Stimulated activated CD8-positive, alpha-beta memory T cell treated with anti-CD3 and anti-CD28 coated beads, Interleukin-2, amount 100 ng/mL, for 1 hour (primary cell): ENCODE data around the gene SLC35G1.

Experiments used
- DNase-seq, 2 donors: peaks; one replicate each; pipeline ENCODE4 v3.0.0-alpha.2; 2020; ENCODE audit warnings: low read depth in 2 of 2

Gene SLC35G1

DNA sequence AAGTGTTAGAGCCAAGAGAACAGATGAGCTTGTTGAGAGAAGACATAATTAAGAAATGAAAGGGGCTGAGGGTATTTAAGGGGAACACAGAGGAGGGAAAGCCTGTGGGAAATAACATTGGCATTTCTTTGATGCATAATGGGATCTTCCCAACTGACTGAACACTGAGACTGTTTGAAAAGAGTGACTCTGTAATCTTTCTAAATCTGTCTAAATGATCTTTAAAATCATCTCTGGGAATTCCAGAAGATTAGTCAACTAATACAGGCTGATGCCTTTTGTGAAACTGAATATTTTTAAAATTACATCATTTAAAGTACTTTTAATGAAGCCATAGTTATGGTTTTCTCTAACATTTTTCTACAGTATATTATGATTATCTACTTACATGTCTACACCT, 17.4 kb upstream of the SLC35G1 start:
- no peak for DNase-seq

DNA sequence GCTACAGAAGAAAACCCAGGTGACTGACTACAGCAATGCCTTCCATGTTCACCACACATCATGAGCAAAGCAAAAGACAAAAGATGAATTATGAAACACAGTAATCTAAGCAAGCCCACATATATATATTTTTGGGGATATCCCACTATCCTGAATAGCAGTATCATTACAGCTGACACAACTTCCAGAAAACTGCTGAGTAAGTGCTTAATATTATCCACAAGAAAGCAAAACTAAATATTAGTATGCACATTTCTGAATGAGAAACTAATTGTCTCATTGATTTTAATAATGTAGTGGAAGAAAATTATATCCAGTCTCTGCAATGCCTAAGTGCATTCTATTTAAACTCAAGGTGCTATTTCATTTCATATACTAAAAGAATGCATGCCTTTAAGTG, 14.5 kb upstream of the SLC35G1 start:
- DNase-seq: no peak

DNA sequence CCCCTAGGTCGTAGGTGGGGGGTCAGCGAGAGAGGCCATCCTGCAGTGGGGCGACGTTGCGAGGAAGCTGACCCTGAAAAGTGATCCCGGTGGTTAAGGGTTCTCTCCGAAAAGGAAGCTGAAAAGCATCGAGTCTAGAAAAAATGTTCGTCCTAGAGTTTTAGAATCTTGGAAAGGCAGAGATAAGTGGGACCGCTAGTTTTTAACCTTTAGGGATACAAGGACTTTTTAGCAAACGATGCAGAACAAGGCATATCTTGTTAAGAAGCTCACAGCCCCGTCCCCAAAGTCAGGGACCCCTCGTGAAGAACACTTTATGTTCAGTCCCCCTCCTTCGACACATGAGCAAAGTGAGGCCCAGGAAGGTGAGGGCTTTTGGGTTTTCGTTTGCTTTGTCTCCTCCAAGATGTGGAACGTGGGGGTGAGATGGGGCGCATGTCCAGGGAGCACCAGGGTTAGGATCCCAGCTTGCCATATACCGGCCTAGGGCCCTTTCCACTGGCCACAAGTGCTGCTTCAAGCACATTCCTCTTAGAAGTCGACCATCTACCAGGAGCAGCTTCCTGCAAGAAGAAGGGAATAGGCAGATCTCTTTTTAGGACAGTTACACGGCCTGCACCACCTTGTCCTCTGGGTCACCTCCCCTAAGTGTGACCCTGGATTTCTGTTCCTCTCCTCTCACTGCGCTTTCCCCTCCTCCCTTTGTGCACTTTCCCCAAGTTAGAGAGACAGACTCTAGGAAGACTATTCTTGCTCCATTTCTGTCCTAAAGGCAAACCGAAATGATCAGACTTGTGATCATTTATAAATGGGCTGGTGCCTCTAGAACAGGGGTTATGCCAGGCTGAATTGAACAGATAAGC, 969 bp downstream of the SLC35G1 start:
- DNase-seq: no peak

DNA sequence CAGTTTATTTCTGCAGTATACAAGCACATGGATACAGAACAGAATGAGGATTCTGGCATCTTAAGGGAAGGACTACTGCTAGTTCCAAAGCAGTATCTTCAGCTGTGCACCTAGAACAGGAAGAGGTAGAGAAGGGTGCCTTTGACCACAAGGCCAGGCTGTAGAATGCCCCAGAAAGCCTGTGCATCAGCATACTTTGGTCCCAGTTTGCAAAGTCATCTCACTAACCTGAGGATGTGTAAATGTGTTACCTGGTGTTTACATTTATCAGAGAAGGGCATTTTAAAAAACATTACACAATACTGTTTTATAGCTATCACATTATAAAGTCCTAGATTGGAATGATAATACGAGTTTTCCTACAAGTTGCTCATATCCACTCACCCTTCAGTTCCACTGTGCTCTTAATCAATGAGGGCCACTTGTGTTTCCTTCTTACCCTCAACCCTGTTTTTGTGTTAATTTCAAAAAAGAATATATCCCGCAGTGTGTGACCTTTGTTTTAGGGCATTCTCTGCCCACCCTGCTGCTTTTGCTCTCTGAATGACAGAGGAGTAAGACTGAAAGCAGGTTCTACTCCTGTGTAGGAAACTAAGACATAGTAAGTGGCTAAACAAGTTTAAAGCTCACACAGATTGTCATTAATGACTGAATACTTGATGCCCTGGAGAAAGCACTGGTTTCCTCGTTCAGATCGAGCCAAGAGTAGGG, 3.4 kb downstream of the SLC35G1 start:
- no peak for DNase-seq

DNA sequence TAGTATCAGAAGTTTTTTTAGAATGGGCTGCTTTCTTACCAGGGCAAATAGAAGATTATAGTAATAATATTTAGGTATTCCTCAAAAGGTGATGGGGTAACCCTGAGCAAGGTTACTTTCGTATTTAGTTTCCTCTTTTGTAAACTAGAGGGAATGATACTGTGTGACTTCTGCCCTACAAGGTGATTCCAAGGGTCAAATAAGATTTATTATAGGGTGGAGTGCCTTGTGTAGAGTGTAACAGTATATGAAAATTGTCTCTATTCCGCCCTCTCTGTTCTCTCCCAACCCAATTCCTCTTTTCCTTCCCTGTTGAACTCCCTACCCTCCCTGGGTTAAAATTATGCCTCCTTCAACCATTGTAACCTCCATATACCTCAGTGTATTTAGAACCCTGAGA, 5.3 kb downstream of the SLC35G1 start:
- DNase-seq: no peak

DNA sequence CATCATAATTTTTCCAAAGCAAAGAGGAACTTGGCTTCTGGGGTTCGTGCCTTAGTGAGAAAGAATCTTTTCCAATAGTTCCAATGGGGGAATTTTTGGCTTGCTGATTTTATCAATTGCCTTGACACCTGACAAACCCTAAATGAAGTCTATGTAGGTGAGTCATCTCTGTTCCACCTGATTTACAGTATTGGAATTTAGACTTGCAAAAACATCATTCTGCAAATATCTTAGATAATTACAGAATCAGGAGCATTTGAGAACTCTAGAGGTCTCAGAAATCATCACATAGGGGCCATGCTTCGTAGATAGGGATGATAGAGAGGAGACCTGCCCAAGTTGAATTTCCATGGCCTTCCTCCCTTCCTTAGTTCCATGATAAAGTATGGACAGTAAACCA, 9.3 kb downstream of the SLC35G1 start:
- no peak for DNase-seq

DNA sequence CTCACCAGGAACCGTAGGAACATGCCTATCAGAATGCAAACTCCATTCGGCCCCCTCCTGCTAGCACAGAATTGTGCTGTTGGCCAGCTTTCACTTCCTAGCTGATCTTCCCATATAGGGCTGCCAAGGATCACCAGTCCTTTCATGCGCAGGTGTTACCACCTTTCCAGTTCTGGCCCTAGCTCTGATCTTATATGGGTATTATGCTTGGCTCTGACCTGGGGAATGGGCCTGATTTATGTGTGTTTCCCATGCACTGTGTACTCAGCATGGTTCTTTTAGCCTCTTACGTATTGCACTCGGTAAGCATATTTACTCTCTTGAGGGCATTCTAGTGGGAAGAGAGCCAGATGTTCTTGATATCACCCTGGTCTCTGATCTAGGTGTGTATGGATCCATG, 11.1 kb downstream of the SLC35G1 start:
- DNase-seq: no peak

DNA sequence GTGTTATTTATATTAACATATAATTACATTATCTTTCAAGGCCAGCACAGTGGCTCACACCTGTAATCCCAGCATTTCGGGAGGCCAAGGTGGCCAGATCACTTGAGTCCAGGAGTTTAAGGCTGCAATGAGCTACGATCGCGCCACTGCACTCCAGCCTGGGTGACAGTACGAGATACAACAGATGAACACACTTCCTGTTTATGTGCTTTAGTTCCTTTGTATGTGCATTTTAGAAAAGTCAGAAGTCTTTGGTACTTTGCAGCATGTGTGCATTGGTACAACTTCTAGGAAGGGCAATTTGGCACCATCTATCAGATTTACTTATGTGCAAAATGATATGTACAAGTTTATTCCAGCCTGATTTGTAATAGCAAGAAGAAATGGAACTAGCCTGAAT, 13.3 kb downstream of the SLC35G1 start:
- DNase-seq: no peak

DNA sequence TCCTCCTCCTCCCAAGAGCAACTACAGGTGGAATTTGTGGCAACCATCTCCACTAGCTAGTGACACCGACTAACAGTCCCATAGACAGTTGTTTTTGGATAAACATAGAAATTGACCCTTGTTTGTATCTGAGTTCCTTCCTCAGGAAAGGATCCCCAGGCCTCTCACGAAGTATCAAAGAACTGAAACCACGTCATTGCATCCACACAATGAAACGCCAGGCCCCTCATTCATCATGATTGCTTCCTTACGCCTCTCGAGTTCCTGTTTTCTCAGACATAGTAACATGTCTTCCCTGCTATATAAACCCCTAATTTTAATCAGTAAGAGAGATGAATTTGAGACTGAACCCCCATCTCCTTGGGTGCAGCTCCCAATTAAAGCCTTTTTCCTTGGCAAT, 18.1 kb downstream of the SLC35G1 start:
- DNase-seq: no peak

DNA sequence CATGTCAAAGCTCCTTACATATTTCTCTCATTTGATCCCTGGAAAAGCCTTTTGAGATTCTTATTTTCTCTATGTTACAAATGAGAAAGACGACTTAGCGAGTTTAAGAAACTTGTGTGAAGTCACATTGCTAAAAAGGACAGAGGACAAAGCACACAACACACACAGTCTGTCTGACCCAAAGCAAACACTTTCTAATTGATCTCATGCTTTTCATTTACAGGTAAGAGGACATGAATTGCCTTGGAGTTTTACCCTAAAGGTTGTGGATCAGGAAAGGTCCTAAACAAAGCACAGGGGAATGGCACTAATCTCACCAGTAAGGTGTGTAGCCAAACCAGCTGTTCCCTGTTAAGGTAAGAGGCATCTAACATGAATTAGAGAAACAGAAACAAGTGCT, 18.7 kb downstream of the SLC35G1 start:
- DNase-seq: no peak

DNA sequence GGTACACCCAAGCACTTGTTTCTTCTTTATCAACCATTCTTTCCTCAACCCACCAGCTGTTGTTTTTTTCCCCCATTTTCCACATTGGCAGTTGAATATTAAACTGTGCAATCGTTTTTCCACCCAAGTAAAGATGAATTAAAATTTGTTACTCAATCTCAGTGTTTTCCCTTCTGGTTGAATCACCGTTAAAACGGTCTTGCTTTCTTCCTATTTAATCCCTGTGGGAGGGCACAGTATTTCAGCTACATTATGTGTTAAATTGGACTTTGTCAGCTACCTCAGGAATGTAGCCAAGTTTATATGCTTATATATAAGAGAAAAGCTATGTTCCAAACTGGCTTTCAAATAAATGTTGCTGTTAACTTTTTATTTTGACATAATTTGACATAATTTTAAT, 19.9 kb downstream of the SLC35G1 start:
- no peak for DNase-seq

DNA sequence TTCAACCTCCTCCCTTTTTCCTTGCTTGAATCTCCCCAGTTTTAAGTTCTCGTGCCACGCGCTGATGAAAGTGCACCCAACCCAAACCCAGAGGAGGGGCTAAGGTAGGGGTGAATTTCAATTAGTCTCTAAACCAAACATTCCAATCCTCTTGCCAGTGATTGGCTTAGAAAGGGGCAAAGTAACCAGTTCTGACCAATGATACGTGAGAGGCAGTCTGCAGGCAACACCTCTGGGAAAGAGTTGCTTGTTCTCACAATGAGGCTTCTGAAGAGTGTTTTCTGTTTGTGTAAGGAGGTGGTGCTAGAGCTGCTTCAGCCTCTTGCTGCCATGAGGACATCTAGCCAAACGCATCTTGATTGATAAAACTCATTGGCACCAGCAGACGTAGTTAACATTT, 21.8 kb downstream of the SLC35G1 start:
- DNase-seq: no peak

DNA sequence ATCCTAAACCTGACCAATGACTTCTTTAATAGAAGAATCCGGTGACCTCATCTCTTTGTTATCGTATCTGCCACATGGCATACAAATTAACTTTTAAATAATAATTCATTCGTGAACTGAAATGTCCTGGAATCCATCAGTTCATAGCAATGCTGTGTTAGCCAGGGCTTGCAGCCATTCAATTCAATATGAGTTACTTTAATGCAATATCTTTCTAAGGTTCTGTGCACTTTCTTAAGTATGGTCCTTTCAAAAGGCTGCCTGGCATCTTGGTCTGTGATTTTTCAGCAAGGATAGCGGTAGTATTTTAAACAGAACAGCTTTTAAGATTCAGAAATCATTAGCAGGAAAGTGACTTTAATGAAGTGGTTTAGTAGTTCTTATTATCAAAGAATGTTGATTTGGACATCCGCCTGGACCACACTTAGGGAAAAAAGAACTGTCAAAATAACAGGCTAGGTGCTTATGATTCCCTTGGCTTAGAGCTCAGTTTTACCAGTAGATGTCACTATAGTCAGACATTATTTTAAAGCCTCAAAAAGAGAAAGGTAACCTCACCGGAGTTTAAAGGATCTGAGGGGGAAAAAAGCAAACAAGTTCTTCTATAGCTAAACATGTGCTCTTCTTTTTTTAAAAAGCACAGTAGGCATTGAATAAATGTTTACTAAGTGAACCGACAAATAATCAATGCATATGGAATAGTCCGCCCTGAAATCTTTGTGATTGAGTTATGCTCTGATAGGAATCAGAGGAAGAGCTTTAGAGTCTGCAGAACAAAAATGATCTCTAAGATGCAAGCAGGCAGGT, 22.7 kb downstream of the SLC35G1 start:
- no peak for DNase-seq

DNA sequence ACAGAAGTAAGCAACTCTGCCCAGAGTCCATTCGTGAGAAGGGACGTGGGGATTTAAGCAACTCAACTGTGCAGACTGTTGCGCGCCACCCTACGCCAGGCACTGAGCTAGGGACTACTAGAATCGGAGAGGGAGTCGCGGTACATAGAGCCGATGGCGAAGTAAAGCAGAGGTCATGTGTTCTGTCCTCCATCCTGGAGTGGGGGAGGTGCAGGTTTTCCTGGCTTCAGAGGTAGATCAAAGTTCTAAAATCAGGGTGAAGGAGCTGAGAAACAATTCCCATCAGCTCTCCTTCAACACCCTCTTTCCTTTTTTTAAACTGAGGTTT, 23.2 kb downstream of the SLC35G1 start:
- DNase-seq: no peak

DNA sequence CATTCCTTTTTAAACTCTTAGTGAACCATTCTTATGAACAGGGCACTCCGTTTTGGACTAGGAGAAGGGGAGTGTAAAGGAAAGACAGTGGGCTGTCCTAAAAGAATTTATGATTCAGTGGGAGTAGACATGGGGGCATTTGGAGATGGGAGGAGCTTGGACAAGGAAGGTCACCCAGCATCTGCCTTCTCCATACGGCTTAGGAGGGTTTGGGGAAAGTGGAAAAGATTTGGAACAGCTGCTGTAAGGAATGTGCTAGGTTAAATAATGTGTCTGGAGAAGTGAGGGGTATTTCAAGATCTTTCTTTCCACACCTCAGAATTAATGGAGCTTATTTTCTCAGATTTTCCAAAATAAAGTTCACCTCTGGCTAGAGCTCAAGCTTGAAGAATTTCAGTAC, 24.0 kb downstream of the SLC35G1 start:
- DNase-seq: no peak

DNA sequence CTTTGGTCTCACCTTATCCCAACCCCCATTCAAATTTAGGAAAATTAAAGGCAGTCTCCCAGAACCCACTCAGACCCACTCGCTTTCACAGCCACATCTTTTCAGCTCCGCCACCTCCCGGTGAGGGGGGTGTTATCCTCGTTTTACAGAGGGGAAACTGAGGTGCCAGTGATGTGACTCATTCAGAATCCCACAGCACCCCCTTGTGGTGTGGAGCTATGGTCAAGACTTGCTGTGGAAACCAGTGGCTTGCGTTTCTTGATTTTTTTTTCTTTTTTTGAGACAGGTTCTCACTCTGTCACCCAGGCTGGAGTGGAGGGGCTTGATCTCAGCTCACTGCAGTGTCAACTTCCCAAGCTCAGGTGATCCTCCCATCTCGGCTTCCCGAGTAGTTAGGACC, 27.6 kb downstream of the SLC35G1 start:
- DNase-seq: no peak

DNA sequence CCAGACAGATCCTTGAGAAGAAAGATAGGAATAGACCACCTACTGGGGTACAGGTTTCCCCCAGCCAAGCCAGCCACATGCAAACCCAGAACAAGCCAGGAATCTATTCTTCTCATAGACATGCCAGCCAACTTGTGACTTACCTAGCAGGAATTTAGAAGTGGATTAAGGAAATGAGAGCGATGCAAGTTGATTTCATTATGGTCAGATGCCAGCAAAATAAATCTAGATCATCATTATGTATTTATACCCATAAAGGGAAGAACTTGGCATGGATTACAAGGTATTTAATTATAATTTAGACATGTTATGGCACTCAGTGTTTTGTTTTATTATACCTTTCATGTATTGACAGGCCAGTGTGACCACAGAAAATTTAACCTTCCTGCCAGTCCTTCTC, 32.8 kb downstream of the SLC35G1 start:
- no peak for DNase-seq

DNA sequence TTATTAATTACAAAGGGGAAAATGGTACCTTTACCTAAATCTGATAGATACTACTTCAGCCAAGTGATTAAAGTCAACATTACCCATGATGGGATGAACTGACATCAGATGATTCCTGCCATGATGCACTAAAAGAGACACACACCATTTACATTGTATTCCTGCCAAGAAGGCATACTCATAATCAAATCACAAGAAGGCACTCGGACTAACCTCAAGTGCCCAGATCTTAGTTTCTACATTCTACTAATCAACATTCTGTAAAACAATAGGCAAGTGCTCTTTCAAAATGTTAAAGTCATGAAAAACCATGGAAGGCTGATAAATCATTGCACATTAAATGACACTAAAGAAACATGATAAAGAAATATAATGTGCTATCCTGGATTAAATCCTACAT, 44.4 kb downstream of the SLC35G1 start:
- DNase-seq: no peak

DNA sequence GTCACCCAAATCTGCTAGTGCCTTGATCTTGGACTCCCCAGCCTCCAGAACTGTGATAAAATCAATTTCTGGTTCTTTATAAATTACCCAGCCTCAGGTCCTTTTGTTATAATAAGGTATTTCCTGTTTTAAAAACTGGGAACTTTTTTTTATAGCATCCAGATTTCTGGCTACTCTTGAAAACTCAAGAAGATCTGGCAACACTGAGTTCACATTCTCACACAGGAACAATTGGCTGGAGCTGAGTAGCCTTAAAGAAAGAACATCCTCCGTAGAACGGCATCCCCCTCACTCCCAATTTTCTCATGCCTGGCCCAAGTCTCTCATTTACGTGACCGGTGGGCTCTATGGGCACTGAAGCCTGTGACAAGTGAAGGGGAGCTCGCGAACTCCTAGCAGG, 47.1 kb downstream of the SLC35G1 start:
- DNase-seq: no peak

DNA sequence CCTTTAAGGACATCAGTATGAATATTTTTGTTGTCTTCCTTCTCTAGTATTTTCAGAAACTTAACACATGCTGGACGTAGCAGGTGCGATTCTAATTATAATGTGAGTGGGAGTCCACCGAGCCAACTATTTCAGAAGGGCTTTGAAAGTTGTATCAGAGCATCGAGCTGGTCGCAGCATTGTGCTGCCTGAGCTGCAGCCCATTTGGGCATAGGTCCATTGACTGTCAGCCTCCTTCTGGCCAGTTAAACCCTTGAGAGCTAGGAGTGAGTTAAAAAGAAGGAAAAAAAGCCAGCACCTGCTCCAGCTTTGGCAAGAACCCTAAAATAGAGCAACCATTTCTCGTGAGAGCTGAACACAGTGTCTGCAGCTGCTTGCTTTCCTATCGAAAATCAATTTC, 47.8 kb downstream of the SLC35G1 start:
- no peak for DNase-seq

DNA sequence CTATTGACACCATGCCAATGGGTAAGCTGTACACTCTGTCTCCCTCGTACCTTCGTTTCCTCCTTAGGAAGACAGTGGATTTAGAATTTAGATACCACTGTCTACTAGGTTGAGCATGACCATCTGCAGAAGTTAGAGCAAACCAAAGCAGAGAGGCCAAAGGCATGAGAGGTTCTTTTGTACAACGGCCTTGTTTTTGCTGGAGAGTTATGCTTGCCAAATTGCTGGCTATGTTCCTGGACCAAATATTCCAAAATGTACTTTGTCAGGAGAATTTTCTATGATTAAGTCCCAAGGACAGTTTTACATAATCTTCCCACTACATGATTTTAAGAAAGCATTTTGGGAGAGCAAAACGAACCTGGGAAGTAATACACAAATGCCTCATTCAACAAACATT, 52.0 kb downstream of the SLC35G1 start:
- no peak for DNase-seq

DNA sequence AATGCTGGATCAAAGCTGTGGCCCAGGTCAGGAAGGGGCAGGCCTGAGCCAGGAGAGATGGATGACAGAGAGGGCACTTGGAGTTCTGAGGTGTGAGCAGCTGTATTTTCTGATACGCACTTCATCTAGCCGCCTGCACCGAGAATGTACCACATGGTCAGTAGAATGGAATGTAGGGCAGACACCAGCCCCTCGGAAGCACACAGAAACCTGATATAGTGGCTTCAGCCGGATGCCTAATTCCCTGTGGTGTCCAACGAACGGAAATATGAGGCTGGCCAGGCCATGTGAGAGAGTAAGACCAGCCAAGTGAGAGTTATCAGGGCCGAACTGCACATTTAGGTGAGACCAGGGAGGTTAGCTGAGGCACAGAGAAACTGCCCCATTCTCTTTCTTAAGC, 53.3 kb downstream of the SLC35G1 start:
- DNase-seq: no peak

DNA sequence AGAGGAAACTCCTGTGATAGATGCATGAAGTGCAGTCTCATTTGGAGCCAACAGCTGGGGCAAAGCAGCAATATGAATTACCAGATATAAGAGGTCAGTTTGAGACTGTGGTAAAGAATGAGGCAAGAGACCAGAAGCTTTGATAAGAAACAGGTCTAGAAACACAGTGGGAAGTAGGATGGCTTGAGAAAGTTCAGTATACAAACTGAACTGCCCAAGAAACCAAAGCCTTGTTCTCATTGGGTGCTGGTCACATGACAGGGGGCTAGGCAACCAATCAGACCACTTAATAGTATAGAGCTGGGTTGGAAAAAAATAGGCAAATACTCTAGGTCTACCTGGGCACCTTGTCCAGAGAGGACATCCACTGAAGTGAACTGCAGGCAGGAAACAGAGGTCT, 53.7 kb downstream of the SLC35G1 start:
- no peak for DNase-seq
